ENCODE measurements around the gene PEX11B. TPM values are rescaled to one million over a fixed set of nuclear protein-coding genes. Genes with fewer than 3 reads are reported as not detected.

Gene PEX11B
- total RNA-seq, 4 donors from 2014 or later = 19.3 to 30.8 (median 25.1) TPM

- peaks cover 0 to 62% (median 22%) of the 10 kb centered on the region in 3 donors for H3K4me1 ChIP-seq
- TF ChIP-seq POLR2A (IDR thresholded peaks at IDR 0.05) = no peak
- TF ChIP-seq CTCF (IDR thresholded peaks at IDR 0.05) = no peak
- intact Hi-C loops (cut with DNase I) = no loop called here
- H3K9me3 ChIP-seq = no peaks in the 10 kb centered on the region
- DNase-seq = no peak
- H3K4me3 ChIP-seq = no peak overlapping the region
- no peaks in the 10 kb centered on the region for H3K27me3 ChIP-seq
- H3K27ac ChIP-seq = no peak overlapping the region
- WGBS, 2 donors = 100% methylated on average over 1 to 3 of the region's 3 CpGs
- H3K36me3 ChIP-seq = no peaks in the 10 kb centered on the region
Measured at GRCh38 chr1:145952903-145953302, 34.4 kb upstream of the PEX11B start.

DNA sequence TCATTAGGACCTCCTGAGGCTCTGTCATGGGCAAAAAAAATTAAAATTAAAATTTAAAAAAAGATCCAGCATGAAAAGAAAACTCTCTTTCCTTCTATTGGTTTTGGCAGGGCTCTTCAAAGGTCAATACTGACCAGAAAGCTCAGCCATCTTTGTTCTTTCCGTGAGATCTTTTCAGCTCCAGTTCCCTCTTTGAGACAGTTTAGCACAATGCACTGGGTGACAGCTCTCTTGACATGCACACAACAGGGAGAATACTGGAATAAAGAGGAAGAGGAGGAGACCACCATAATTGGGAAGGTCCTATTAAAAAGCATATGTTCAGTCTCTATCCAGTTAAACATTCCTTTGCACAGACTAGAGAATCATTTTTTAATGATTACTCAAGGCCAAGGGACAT, 33.0 kb upstream of the PEX11B start:
- no peaks in the 10 kb centered on the region for H3K27me3 ChIP-seq
- H3K4me3 ChIP-seq = no peak overlapping the region
- no peaks in the 10 kb centered on the region for H3K9me3 ChIP-seq
- intact Hi-C loops (cut with DNase I) = no loop called here
- TF ChIP-seq POLR2A (IDR thresholded peaks at IDR 0.05) (no peak), CTCF (IDR thresholded peaks at IDR 0.05) (no peak)
- no peak for DNase-seq
- H3K36me3 ChIP-seq = peaks cover 0 to 9% (median 0%) of the 10 kb centered on the region in 3 donors
- H3K27ac ChIP-seq = no peak overlapping the region
- peaks cover 0 to 49% (median 18%) of the 10 kb centered on the region in 3 donors for H3K4me1 ChIP-seq
- 100% methylated on average over 1 of the region's 1 CpG for WGBS, 2 donors

GRCh38 chr1:145949219-145949618, 30.7 kb upstream of the PEX11B start:
- DNase-seq = no peak
- intact Hi-C loops (cut with DNase I) = no loop called here
- Histone ChIP-seq H3K4me1 (peaks cover 0 to 26% (median 0%) of the 10 kb centered on the region in 3 donors), H3K36me3 (peaks cover 0 to 16% (median 0%) of the 10 kb centered on the region in 3 donors), H3K9me3 (no peaks in the 10 kb centered on the region), H3K27ac (no peak overlapping the region), H3K4me3 (no peak overlapping the region), H3K27me3 (no peaks in the 10 kb centered on the region)
- TF ChIP-seq CTCF (IDR thresholded peaks at IDR 0.05) = no peak
- TF ChIP-seq POLR2A (IDR thresholded peaks at IDR 0.05) = no peak
- 90 to 91% methylated on average over 4 of the region's 4 CpGs for WGBS, 2 donors

- no peaks in the 10 kb centered on the region for H3K9me3 ChIP-seq
- no peak for DNase-seq
- peaks cover 0 to 14% (median 0%) of the 10 kb centered on the region in 3 donors for H3K4me1 ChIP-seq
- H3K27ac ChIP-seq = no peak overlapping the region
- TF ChIP-seq CTCF (IDR thresholded peaks at IDR 0.05) (no peak), POLR2A (IDR thresholded peaks at IDR 0.05) (no peak)
- WGBS, 2 donors = 71 to 82% methylated on average over 4 of the region's 4 CpGs
- peaks cover 0 to 32% (median 0%) of the 10 kb centered on the region in 3 donors for H3K36me3 ChIP-seq
- H3K4me3 ChIP-seq = no peak overlapping the region
- intact Hi-C loops (cut with DNase I) = no loop called here
- no peaks in the 10 kb centered on the region for H3K27me3 ChIP-seq
Measured at GRCh38 chr1:145947551-145947950, 29.0 kb upstream of the PEX11B start.

DNA sequence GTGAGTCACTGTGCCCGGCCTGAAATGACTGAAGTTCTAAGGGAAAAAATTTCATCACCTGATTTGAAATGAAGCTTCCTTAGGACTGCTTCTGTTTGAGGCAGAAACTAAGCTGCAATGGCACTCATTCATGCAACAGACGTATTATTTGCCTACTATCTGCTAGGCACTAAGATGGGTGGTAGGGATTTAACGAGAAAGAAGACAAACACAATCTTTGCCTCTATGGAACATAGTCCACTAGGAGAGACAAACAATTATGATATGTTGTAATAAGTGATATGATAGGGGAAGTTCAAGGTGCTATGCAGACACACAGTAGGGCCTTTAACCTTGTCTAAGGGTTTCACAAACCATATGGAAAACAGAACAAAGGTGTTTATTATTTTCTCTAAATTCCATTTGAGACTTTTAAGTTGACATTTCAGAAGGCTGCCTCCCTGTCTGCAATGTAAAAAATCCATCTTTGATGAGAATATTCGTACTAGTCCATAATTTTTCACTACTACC, 28.0 kb upstream of the PEX11B start:
- H3K27ac ChIP-seq = no peak overlapping the region
- H3K36me3 ChIP-seq = peaks cover 0 to 41% (median 0%) of the 10 kb centered on the region in 3 donors
- H3K4me3 ChIP-seq = no peak overlapping the region
- H3K9me3 ChIP-seq = no peaks in the 10 kb centered on the region
- no peak for TF ChIP-seq CTCF (IDR thresholded peaks at IDR 0.05)
- TF ChIP-seq POLR2A (IDR thresholded peaks at IDR 0.05) = no peak
- WGBS, 2 donors = 80 to 85% methylated on average over 3 to 4 of the region's 4 CpGs
- no peaks in the 10 kb centered on the region for H3K27me3 ChIP-seq
- intact Hi-C loops (cut with DNase I) = no loop called here
- peaks cover 0 to 14% (median 0%) of the 10 kb centered on the region in 3 donors for H3K4me1 ChIP-seq
- no peak for DNase-seq

Measured in esophagus squamous epithelium (tissue), 5 donors.